ENCODE results near the gene GLG1. TPM values are rescaled to one million over a fixed set of nuclear protein-coding genes. Genes with fewer than 3 reads are reported as not detected.
"Not testable (repeated sequence)": the region's sequence is repeated elsewhere in the genome, so short reads cannot be mapped to it uniquely, and the experiment has no call there.

GLG1 gene
- total and polyA plus RNA-seq, 12 donors, result 25.7 to 136 (median 103) TPM

- WGBS, 2 donors, result 68 to 85% methylated on average over 7 of the region's 7 CpGs
- H3K36me3 ChIP-seq, result peaks cover 0 to 18% (median 0%) of the 10 kb centered on the region in 9 donors
- DNase-seq (no peak), ATAC-seq (no peak)
- H3K4me3 ChIP-seq, result no peak overlapping the region
- no peaks in the 10 kb centered on the region for H3K27me3 ChIP-seq
- intact Hi-C loops (cut with DNase I), result loop anchor here in 4 of 10 donors (10.0 kb wide), 4 partner anchors 65 to 135 kb away; partner anchors contain the start of gene NPIPB15 (in 1 of the 4)
- TF ChIP-seq, protein P1, sequence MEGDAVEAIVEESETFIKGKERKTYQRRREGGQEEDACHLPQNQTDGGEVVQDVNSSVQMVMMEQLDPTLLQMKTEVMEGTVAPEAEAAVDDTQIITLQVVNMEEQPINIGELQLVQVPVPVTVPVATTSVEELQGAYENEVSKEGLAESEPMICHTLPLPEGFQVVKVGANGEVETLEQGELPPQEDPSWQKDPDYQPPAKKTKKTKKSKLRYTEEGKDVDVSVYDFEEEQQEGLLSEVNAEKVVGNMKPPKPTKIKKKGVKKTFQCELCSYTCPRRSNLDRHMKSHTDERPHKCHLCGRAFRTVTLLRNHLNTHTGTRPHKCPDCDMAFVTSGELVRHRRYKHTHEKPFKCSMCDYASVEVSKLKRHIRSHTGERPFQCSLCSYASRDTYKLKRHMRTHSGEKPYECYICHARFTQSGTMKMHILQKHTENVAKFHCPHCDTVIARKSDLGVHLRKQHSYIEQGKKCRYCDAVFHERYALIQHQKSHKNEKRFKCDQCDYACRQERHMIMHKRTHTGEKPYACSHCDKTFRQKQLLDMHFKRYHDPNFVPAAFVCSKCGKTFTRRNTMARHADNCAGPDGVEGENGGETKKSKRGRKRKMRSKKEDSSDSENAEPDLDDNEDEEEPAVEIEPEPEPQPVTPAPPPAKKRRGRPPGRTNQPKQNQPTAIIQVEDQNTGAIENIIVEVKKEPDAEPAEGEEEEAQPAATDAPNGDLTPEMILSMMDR (IDR thresholded peaks at IDR 0.05), result no peak
- peaks cover 0 to 18% (median 0%) of the 10 kb centered on the region in 9 donors for H3K4me1 ChIP-seq
- H3K27ac ChIP-seq, result no peak overlapping the region
- peaks cover 0 to 5% (median 0%) of the 10 kb centered on the region in 11 donors for H3K9me3 ChIP-seq
Measured at GRCh38 chr16:74439685-74440084, 167.2 kb downstream of the GLG1 start.

DNA sequence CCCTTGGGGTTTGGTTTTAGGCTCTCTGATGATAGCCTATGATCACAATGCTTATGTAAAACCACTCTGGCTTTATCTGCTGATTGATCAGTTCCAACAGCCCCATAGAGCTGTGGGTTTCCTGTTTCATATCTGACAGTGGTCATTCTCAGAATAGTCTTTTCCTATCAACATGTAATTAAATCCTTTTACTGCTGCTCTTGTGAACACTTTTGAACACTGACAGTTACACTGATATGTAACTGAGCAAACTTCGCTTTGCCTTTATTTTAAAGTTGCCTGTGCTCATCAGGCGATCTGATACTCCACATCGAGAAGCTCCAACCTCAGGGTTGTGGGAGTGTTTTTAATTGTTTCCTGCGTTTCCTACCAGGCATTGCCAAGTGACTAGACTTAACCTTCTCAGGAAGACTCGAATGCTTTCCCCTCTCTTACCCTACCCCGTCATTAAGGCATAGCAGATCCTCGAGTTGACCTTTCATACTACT lies 168.4 kb downstream of the GLG1 start:
- Histone ChIP-seq H3K36me3 (peaks cover 0 to 18% (median 0%) of the 10 kb centered on the region in 9 donors), H3K27me3 (no peaks in the 10 kb centered on the region), H3K4me1 (peaks cover 0 to 18% (median 0%) of the 10 kb centered on the region in 9 donors), H3K4me3 (no peak overlapping the region), H3K9me3 (peaks cover 0 to 5% (median 0%) of the 10 kb centered on the region in 11 donors), H3K27ac (no peak overlapping the region)
- ATAC-seq (peak in 3 of 8 donors; percentile 19 to 44 (median 33)), DNase-seq (no peak)
- WGBS, 2 donors, result 45 to 48% methylated on average over 7 of the region's 7 CpGs
- TF ChIP-seq, protein P1 (IDR thresholded peaks at IDR 0.05), result no peak
- intact Hi-C loops (cut with DNase I), result loop anchor here in 3 of 10 donors (10.0 kb wide), 3 partner anchors 114 to 134 kb away; no protein-coding TSS in a partner anchor

DNA sequence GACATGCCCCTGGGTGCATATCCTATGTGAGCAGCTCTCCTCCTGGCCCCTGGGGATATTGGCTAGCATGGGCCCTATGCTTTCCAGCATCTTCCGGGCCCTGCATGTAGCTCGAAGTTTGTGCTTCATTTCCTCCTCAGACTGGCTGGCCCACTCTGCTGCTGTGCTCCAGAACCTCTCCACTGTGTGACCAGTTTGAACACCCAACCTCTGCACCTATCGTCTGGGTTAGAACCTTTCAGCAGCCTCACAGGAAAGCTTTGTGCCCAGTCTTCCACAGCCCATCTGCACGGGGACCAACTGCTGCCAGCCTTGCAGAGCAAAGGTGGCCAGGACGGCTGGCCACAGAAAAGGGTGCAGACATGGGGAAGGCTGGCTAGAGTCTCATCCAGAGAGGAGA lies 175.4 kb downstream of the GLG1 start:
- peaks cover 0 to 5% (median 0%) of the 10 kb centered on the region in 11 donors for H3K9me3 ChIP-seq
- intact Hi-C loops (cut with DNase I), result loop anchor here in 4 of 10 donors (5.0 to 10.0 kb wide), 4 partner anchors 107 to 127 kb away; no protein-coding TSS in a partner anchor
- DNase-seq, result no peak
- H3K36me3 ChIP-seq, result no peaks in the 10 kb centered on the region
- 80 to 81% methylated on average over 5 of the region's 5 CpGs for WGBS, 2 donors
- H3K27me3 ChIP-seq, result no peaks in the 10 kb centered on the region
- no peak overlapping the region for H3K27ac ChIP-seq
- H3K4me3 ChIP-seq, result no peak overlapping the region
- no peak for ATAC-seq
- no peaks in the 10 kb centered on the region for H3K4me1 ChIP-seq
- TF ChIP-seq, protein P1 (IDR thresholded peaks at IDR 0.05), result no peak

DNA sequence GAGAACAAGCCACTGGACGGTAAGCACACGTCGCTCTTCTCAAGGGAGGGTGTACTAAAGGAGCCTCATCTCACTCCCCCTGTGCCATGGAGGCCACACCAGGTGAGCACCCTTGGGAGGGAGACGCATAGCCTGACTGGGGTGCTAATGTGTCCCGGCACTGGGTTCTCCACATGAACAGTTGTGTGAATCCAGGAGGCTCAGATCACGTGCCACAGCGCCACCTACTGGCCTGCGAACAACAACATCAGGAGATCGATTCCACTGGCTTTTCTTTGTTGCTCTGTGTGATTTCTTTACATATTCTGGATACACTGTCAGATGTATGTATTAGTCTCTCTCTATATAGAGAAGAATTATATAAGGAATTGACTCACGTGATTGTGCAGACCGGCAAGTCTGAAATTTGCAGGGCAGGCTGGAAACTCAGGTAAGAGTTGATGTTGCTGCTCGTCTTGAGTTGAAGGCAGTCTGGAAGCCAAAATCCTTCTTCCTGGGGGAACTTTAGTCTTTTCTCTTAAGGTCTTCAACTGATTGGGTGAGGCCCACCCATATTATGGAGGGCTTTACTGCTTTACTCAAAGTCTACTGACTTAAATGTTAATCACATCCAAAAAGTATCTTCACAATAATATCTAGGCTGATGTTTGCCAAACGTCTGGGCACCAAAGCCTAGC lies 176.7 kb downstream of the GLG1 start:
- not testable (repeated sequence) for H3K27me3 ChIP-seq, H3K36me3 ChIP-seq, H3K27ac ChIP-seq, H3K9me3 ChIP-seq, H3K4me3 ChIP-seq, H3K4me1 ChIP-seq
- TF ChIP-seq, protein P1 (IDR thresholded peaks at IDR 0.05), result peak; percentile 67 to 81 (median 76)
- ATAC-seq (peak in 7 of 8 donors; percentile 71 to 83 (median 77)), DNase-seq (peak in 1 of 2 donors; percentile 54)
- 31 to 32% methylated on average over 13 of the region's 13 CpGs for WGBS, 2 donors
- intact Hi-C loops (cut with DNase I), result loop anchor here in 4 of 10 donors (5.0 to 10.0 kb wide), 4 partner anchors 105 to 125 kb away; no protein-coding TSS in a partner anchor

DNA sequence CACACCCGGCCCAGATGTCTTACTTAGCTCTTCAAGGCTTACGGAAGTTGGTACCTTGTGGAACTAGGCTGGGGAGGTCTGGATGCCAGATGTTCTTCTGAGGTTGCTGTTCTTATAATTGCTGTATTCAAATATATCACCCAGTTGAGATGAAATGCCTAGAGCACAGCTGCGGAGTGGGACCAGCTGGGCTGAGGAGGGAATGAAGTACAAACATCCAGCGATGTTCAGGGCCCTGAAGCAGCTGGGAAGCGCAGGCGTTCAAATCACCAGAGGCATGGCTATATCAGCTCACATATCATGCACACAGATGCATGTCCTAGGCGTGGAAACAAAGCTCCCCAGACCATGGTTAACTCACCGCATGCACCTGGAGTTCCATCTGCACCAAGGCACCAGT lies 178.4 kb downstream of the GLG1 start:
- intact Hi-C loops (cut with DNase I); H3K27me3 ChIP-seq; H3K4me3 ChIP-seq; H3K27ac ChIP-seq; H3K36me3 ChIP-seq; H3K9me3 ChIP-seq; DNase-seq; H3K4me1 ChIP-seq: not testable (repeated sequence)
- 65 to 100% methylated on average over 1 to 3 of the region's 8 CpGs for WGBS, 2 donors
- peak in 6 of 8 donors; percentile 15 to 61 (median 46) for ATAC-seq

- H3K4me3 ChIP-seq; H3K9me3 ChIP-seq; DNase-seq; intact Hi-C loops (cut with DNase I); H3K4me1 ChIP-seq; H3K36me3 ChIP-seq; ATAC-seq; H3K27ac ChIP-seq; H3K27me3 ChIP-seq: not testable (repeated sequence)
- 75% methylated on average over 6 of the region's 6 CpGs for WGBS, 2 donors
Measured at GRCh38 chr16:74425751-74426150, 181.2 kb downstream of the GLG1 start.

GRCh38 chr16:74423721-74424120 lies 183.2 kb downstream of the GLG1 start:
- H3K27ac ChIP-seq; ATAC-seq; H3K4me1 ChIP-seq; H3K36me3 ChIP-seq; H3K9me3 ChIP-seq; H3K27me3 ChIP-seq; DNase-seq; H3K4me3 ChIP-seq; intact Hi-C loops (cut with DNase I): not testable (repeated sequence)
- 93 to 95% methylated on average over 4 of the region's 4 CpGs for WGBS, 2 donors

All from heart right ventricle (tissue), 16 donors.